Right lobe of liver (tissue), 6 donors: ENCODE results near the gene CCL20. TPM values are rescaled to one million over a fixed set of nuclear protein-coding genes. Genes with fewer than 3 reads are reported as not detected.

Experiments
- ATAC-seq, 4 donors: fragments of 200-7000 bp; cut with Tn5 transposase; one replicate each; pipeline ENCODE4 v1.9.1; 2020; ENCODE audit warnings: mild to moderate bottlenecking in 4 of 4, moderate library complexity in 4 of 4
- DNase-seq, 3 donors: peaks; one replicate each; pipeline ENCODE4 v3.0.0-alpha.2; 2020
- H3K27ac ChIP-seq, 3 donors: fragments of 200-600 bp; one replicate each; pipeline ENCODE4 v1.8.0; 2022
- H3K27me3 ChIP-seq, 2 donors: fragments of 200-600 bp; one replicate each; pipeline ENCODE4 v1.8.0; 2022
- H3K36me3 ChIP-seq, 4 donors: fragments of 200-600 bp; sonication (generic) in 1 of 4; one replicate each; pipeline versions ENCODE4 v1.5.1 to v1.8.0; 2017 to 2022; ENCODE audit warnings: control low read depth in 1 of 4
- H3K4me1 ChIP-seq, 4 donors: fragments of 200-600 bp; sonication (generic) in 1 of 4; one replicate each; pipeline versions ENCODE4 v1.5.1 to v1.8.0; 2017 to 2022; ENCODE audit warnings: control low read depth in 1 of 4
- H3K4me3 ChIP-seq, 3 donors: fragments of 200-600 bp; one replicate each; pipeline ENCODE4 v1.8.0; 2022
- H3K9me3 ChIP-seq, 4 donors: fragments of 200-600 bp; sonication (generic) in 1 of 4; one replicate each; pipeline versions ENCODE4 v1.5.1 to v1.8.0; 2017 to 2022; ENCODE audit warnings: control low read depth in 1 of 4
- POLR2A ChIP-seq: fragments of 450-650 bp; IDR thresholded peaks from one replicate; pipeline ENCODE4 v1.6.1; 2017; ENCODE audit warnings: antibody characterized with exemption, mild to moderate bottlenecking
- WGBS: methylation state at CpG from one replicate; pipeline ENCODE4 v1.1.6; 2018; ENCODE audit warnings: low coverage, low lambda C conversion rate; ENCODE audit not compliant: insufficient coverage; ENCODE audit errors: missing lambda C conversion rate; 5-methylcytosine and 5-hydroxymethylcytosine counted together
- intact Hi-C, 2 donors: fragments of 100-400 bp; cut with DNase I; formaldehyde crosslinking; loops; one replicate each; pipeline versions ENCODE4 v1.11.2 to v1.14.1; 2022
- total RNA-seq, 6 experiments: library from RNA; depleted of rRNA in 2 of 6; stranded (reverse); fragments of >200 nt in 2 of 6; fragmentation: NEBNext Ultra II Directional in 3 of 6; extraction: Animal tissue kit (Norgen Biotek cat#: 25700) in 3 of 6; gene quantifications; one replicate each; pipeline versions ENCODE4 v1.1.0 to v1.2.4, GENCODE V29; 2016 to 2023
- TF ChIP-seq, protein P1 (sequence below), 4 donors: fragments of 200-600 bp in 3 of 4; fragments of 450-650 bp in 1 of 4; IDR thresholded peaks; one replicate each; pipeline versions ENCODE4 v1.5.1 to v1.8.0; 2016 to 2022; ENCODE audit warnings: antibody characterized with exemption in 4 of 4, mild to moderate bottlenecking in 2 of 4
- donor health status: DM: no; HTN: yes; CAD: no.
- donor health status: DM: no; HTN: no; CAD: no.
- donor health status: DM: no; HTN: no; CAD: no.
- donor health status: DM: no; HTN: yes; CAD: no.
- donor health status: DM: no; HTN: yes; CAD: no.

The CCL20 gene
- total RNA-seq, 6 experiments from 2014 or later, result 0.88 to 111 (median 76.4) TPM; not detected in 2

DNA sequence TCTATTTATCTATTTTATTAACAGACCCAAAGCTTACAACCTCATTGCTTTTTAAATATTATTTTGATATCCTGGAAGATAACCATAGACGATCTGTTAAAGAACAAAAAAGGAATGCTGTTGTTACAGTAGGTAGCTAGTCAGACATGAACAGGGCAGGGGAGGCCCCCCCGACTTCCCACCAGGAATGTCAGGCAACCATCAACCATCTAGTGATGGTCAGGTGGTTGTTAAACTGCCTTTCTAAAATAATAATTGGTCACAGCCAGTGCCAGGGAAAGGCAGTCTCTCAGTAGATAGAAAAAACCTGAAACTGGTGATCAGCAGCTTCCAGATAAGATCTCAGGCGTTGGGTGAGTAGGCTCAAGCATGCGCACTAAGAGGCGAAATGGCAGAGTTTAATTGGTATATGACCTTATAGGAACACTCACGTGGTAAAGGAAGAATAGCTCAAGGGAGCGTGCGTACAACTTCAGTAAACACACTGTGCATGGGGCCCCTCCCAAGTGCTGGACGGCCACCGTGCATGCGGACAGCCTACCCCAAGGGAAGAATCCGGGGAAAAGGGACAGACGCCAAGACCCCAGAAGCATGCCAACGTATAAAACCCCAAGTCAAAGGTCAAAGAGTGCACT lies 32.5 kb upstream of the CCL20 start:
- H3K36me3 ChIP-seq, result no peaks in the 10 kb centered on the region
- ATAC-seq (no peak), DNase-seq (no peak)
- WGBS, result 57% methylated on average over 14 of the region's 14 CpGs
- H3K9me3 ChIP-seq, result no peaks in the 10 kb centered on the region
- no peak overlapping the region for H3K27ac ChIP-seq
- no peaks in the 10 kb centered on the region for H3K4me1 ChIP-seq
- intact Hi-C loops, result no loop called here
- H3K27me3 ChIP-seq, result no peaks in the 10 kb centered on the region
- H3K4me3 ChIP-seq, result no peak overlapping the region
- no peak for TF ChIP-seq POLR2A
- TF ChIP-seq, protein P1, sequence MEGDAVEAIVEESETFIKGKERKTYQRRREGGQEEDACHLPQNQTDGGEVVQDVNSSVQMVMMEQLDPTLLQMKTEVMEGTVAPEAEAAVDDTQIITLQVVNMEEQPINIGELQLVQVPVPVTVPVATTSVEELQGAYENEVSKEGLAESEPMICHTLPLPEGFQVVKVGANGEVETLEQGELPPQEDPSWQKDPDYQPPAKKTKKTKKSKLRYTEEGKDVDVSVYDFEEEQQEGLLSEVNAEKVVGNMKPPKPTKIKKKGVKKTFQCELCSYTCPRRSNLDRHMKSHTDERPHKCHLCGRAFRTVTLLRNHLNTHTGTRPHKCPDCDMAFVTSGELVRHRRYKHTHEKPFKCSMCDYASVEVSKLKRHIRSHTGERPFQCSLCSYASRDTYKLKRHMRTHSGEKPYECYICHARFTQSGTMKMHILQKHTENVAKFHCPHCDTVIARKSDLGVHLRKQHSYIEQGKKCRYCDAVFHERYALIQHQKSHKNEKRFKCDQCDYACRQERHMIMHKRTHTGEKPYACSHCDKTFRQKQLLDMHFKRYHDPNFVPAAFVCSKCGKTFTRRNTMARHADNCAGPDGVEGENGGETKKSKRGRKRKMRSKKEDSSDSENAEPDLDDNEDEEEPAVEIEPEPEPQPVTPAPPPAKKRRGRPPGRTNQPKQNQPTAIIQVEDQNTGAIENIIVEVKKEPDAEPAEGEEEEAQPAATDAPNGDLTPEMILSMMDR (IDR thresholded peaks at IDR 0.05), result no peak

DNA sequence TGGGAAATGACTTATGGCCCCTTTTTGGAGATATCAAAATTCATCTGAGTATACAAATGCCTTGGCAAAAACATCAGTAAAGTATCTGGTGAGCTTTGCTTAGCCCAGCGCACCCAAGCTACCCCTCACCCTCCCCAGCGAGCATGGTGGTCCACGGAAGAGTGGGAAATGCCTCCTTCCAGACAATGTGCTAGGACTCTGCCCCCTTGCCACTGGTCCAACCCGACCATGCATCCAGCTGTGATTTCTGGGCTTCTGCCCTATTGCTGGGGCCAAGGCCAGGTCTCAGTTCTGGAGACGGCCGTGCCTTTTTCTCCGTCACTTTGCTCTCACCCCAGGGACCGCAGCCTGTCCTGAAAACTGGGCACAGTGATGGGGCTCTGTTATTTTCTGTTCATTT lies 31.8 kb upstream of the CCL20 start:
- no peaks in the 10 kb centered on the region for H3K27me3 ChIP-seq
- no peak overlapping the region for H3K27ac ChIP-seq
- H3K36me3 ChIP-seq, result no peaks in the 10 kb centered on the region
- ATAC-seq (no peak), DNase-seq (no peak)
- 81% methylated on average over 8 of the region's 8 CpGs for WGBS
- no peaks in the 10 kb centered on the region for H3K4me1 ChIP-seq
- TF ChIP-seq POLR2A, result no peak
- TF ChIP-seq, protein P1 (IDR thresholded peaks at IDR 0.05), result no peak
- no peak overlapping the region for H3K4me3 ChIP-seq
- intact Hi-C loops, result no loop called here
- no peaks in the 10 kb centered on the region for H3K9me3 ChIP-seq

- no peaks in the 10 kb centered on the region for H3K9me3 ChIP-seq
- no peaks in the 10 kb centered on the region for H3K4me1 ChIP-seq
- H3K27me3 ChIP-seq, result no peaks in the 10 kb centered on the region
- no peak overlapping the region for H3K4me3 ChIP-seq
- DNase-seq (no peak), ATAC-seq (no peak)
- intact Hi-C loops, result no loop called here
- no peaks in the 10 kb centered on the region for H3K36me3 ChIP-seq
- no peak overlapping the region for H3K27ac ChIP-seq
- WGBS, result 65% methylated on average over 5 of the region's 5 CpGs
- TF ChIP-seq, protein P1 (IDR thresholded peaks at IDR 0.05), result no peak
- TF ChIP-seq POLR2A, result no peak
These were observed 30.8 kb upstream of the CCL20 start for GRCh38 chr2:227782804-227783203.

DNA sequence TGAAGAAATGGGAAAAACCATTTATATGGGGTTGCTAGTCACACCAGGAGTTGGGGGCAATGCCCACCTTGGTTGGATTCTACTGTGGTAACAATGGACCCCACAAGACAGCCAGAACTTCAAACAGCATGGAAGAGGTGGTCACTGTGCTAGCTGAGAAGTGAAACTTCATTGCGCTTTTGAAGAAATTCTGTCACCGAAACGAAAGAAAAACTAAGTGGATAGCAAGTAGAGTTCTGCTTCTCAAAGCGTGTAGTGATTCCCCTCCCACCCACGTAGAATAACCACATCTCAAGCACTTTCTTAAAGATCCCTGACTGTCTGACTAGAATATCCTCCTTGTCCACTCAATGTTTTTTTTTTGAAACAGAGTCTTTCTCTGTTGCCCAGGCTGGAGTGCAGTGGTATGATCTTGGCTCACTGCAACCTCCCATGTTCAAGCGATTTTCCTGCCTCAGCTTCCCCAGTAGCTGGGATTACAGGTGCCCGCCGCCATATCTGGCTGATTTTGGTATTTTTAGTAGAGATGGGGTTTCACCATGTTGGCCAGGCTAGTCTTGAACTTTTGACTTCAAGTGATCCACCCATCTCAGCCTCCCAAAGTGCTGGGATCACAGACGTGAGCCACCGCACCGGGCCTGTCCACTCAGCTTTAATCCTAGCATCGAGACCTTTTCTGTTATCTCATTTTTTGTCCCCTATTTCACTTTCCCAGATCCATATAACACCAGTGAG lies 30.1 kb upstream of the CCL20 start:
- DNase-seq (no peak), ATAC-seq (peak in 2 of 4 donors; percentile 52 to 62)
- intact Hi-C loops, result no loop called here
- H3K9me3 ChIP-seq, result no peaks in the 10 kb centered on the region
- H3K27ac ChIP-seq, result no peak overlapping the region
- H3K27me3 ChIP-seq, result no peaks in the 10 kb centered on the region
- no peak for TF ChIP-seq POLR2A
- TF ChIP-seq, protein P1 (IDR thresholded peaks at IDR 0.05), result no peak
- no peaks in the 10 kb centered on the region for H3K4me1 ChIP-seq
- H3K4me3 ChIP-seq, result no peak overlapping the region
- no peaks in the 10 kb centered on the region for H3K36me3 ChIP-seq
- WGBS, result 67% methylated on average over 12 of the region's 12 CpGs
